B cell (primary cell): ENCODE results near the gene NCOA7. TPM values are rescaled to one million over a fixed set of nuclear protein-coding genes. Genes with fewer than 3 reads are reported as not detected.

Experiments used
- ATAC-seq: fragments of 200-7000 bp; cut with Tn5 transposase; one replicate; pipeline ENCODE4 v1.10.0; 2021; ENCODE audit warnings: low read depth, mild to moderate bottlenecking, moderate number of reproducible peaks, moderate library complexity
- CTCF ChIA-PET: fragments of 350-600 bp; sonication (Branson Sonifier 250); formaldehyde crosslinking; loops from one replicate; lab custom pipeline; 2021; ENCODE audit warnings: antibody characterized with exemption, inconsistent platforms; lab: Charles Lee
- POLR2A ChIA-PET: fragments of 350-600 bp; sonication (Branson Sonifier 250); formaldehyde crosslinking; loops from one replicate; lab custom pipeline; 2021; ENCODE audit warnings: antibody characterized with exemption; lab: Charles Lee
- DNase-seq: peaks from one replicate; pipeline ENCODE4 v3.0.0; 2013
- H2AFZ ChIP-seq: 2 replicates; pipeline ENCODE4 v1.6.1; 2012; ENCODE audit warnings: mild to moderate bottlenecking, low read depth, low read length; ENCODE audit not compliant: insufficient read depth, poor library complexity, severe bottlenecking
- H3K27ac ChIP-seq, 2 donors: 1 replicate in 1 of 2; 2 replicates in 1 of 2; pipeline ENCODE4 v1.5.1; 2012 to 2013; ENCODE audit warnings: low read length in 2 of 2, mild to moderate bottlenecking in 2 of 2, moderate library complexity in 1 of 2
- H3K27me3 ChIP-seq, 4 experiments: fragments of 200-600 bp in 1 of 4; sonication (generic) in 1 of 4; replicated peaks in 1 of 4; 1 replicate in 2 of 4; 2 replicates in 2 of 4; pipeline versions ENCODE4 v1.6.1 to v1.7.0; 2013 to 2016; ENCODE audit warnings: low read length in 3 of 4, mild to moderate bottlenecking in 2 of 4, mixed read lengths in 1 of 4, moderate library complexity in 1 of 4; ENCODE audit not compliant: insufficient read depth in 4 of 4, control insufficient read depth in 3 of 4; ENCODE audit errors: control extremely low read depth in 1 of 4
- H3K36me3 ChIP-seq, 2 experiments: replicated peaks in 1 of 2; 1 replicate in 1 of 2; 2 replicates in 1 of 2; pipeline versions ENCODE4 v1.6.1 to v1.7.1; 2013; ENCODE audit warnings: low read length in 1 of 2; ENCODE audit not compliant: insufficient read depth in 2 of 2, control insufficient read depth in 1 of 2; ENCODE audit errors: control extremely low read depth in 1 of 2, extremely low read depth in 1 of 2
- H3K4me1 ChIP-seq, 2 donors: fragments of 200-600 bp in 1 of 2; sonication (generic) in 1 of 2; 1 replicate in 1 of 2; 2 replicates in 1 of 2; pipeline versions ENCODE4 v1.5.1 to v1.6.1; 2013 to 2017; ENCODE audit warnings: low read length in 2 of 2; ENCODE audit not compliant: control insufficient read depth in 2 of 2, insufficient read depth in 2 of 2
- H3K4me2 ChIP-seq: replicated peaks from 2 replicates; pipeline ENCODE3; 2012; ENCODE audit warnings: mild to moderate bottlenecking, low read depth, low read length; ENCODE audit not compliant: poor library complexity, severe bottlenecking
- H3K4me3 ChIP-seq, 5 experiments: fragments of 200-600 bp in 1 of 5; sonication (generic) in 1 of 5; 1 replicate in 3 of 5; 2 replicates in 2 of 5; pipeline versions ENCODE4 v1.5.1 to v1.7.0; 2011 to 2016; ENCODE audit warnings: low read length in 4 of 5, mild to moderate bottlenecking in 4 of 5, low read depth in 2 of 5, control low read depth in 1 of 5, moderate library complexity in 1 of 5; ENCODE audit not compliant: insufficient read depth in 1 of 5; ENCODE audit errors: control extremely low read depth in 1 of 5, extremely low read depth in 1 of 5
- H3K79me2 ChIP-seq: fragments of 200-600 bp; sonication (generic); one replicate; pipeline ENCODE4 v1.6.0; 2016; ENCODE audit warnings: low read length; ENCODE audit not compliant: control insufficient read depth, insufficient read depth
- H3K9ac ChIP-seq: fragments of 200-600 bp; sonication (generic); 2 replicates; pipeline ENCODE4 v1.6.1; 2017; ENCODE audit warnings: mild to moderate bottlenecking, low read length, moderate library complexity
- H3K9me3 ChIP-seq, 3 donors: one replicate each; pipeline versions ENCODE4 v1.6.1 to v1.7.1; 2013; ENCODE audit warnings: low read length in 2 of 3; ENCODE audit not compliant: control insufficient read depth in 2 of 3, insufficient read depth in 1 of 3; ENCODE audit errors: control extremely low read depth in 1 of 3
- H4K20me1 ChIP-seq: 2 replicates; pipeline ENCODE4 v1.6.0; 2012; ENCODE audit warnings: mild to moderate bottlenecking, low read length; ENCODE audit not compliant: insufficient read depth, control insufficient read depth, poor library complexity, severe bottlenecking
- H3K27ac Mint-ChIP-seq: one replicate; pipeline ENCODE4 v1.8.0; 2021; ENCODE audit warnings: mixed read lengths
- H3K27me3 Mint-ChIP-seq: one replicate; pipeline ENCODE4 v1.8.0; 2021; ENCODE audit warnings: mixed read lengths
- H3K4me1 Mint-ChIP-seq: one replicate; pipeline ENCODE4 v1.8.0; 2021; ENCODE audit warnings: mixed read lengths
- H3K4me3 Mint-ChIP-seq: one replicate; pipeline ENCODE4 v1.8.0; 2021; ENCODE audit warnings: mixed read lengths
- H3K9me3 Mint-ChIP-seq: one replicate; pipeline ENCODE4 v1.8.0; 2022; ENCODE audit warnings: mixed read lengths; ENCODE audit not compliant: insufficient read depth
- EZH2 ChIP-seq: IDR thresholded peaks from 2 replicates; pipeline ENCODE4 v1.6.1; 2012; ENCODE audit warnings: borderline replicate concordance, low read depth, mild to moderate bottlenecking, moderate library complexity, low read length; ENCODE audit not compliant: insufficient read depth, poor library complexity, severe bottlenecking
- WGBS: methylation state at CpG from one replicate; pipeline ENCODE4 v1.1.5; 2013; ENCODE audit warnings: missing lambda C conversion rate; ENCODE audit not compliant: insufficient coverage; 5-methylcytosine and 5-hydroxymethylcytosine counted together
- intact Hi-C: fragments of 100-400 bp; cut with micrococcal nuclease; formaldehyde crosslinking; loops from one replicate; pipeline ENCODE4 v1.10.0; 2022
- polyA plus RNA-seq: library from polyadenylated mRNA; depleted of rRNA; stranded (reverse); fragments of >200 nt; gene quantifications from 2 replicates; pipeline ENCODE4 v1.2.3, GENCODE V29; 2012
- total RNA-seq, 2 donors: library from RNA; stranded (reverse); fragments of 120-200 nt in 1 of 2; gene quantifications; 1 replicate in 1 of 2; 2 replicates in 1 of 2; pipeline versions ENCODE4 v1.2.3 to v1.2.4, GENCODE V29; 2013 to 2022
- TF ChIP-seq, protein P1 (sequence below): fragments of 200-600 bp; IDR thresholded peaks from one replicate; pipeline ENCODE4 v1.8.0; 2022; ENCODE audit warnings: antibody characterized with exemption, mild to moderate bottlenecking

NCOA7 gene
- total and polyA plus RNA-seq, 2 donors (not counting 1 experiment from before 2014, with no cell fraction given): 10.9 to 27.4 TPM

DNA sequence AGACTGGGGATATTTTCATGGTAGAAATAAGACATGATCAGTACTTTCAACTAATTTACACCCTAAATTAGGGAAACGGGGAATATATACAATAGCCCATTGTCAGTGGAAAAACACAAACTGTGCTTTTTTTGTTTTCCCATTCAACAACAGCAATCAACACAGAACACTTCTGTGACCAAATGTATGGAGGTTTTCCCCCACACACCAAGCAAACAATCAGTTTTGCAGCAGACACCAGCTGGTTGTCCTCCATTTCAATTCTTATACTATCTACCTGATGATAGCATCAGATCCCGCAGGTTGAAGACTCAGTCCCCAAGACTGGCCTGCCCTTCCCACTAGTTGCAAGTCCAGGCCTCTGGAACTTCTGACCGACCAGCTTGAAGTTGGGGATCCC is 170.4 kb downstream of the NCOA7 start:
- H3K27ac ChIP-seq: no peak overlapping the region
- no peak overlapping the region for H2AFZ ChIP-seq
- Mint-ChIP-seq H3K27ac (no peak overlapping the region), H3K4me3 (no peak overlapping the region), H3K9me3 (no peaks in the 10 kb centered on the region), H3K4me1 (peaks cover 9% of the 10 kb centered on the region), H3K27me3 (no peaks in the 10 kb centered on the region)
- CTCF ChIA-PET: interaction anchor here (0.7 to 3.3 kb wide), 6 partner anchors 10 to 168 kb away, joined by 3 to 16 read pairs (median 4); no protein-coding TSS in a partner anchor
- H3K9me3 ChIP-seq: no peaks in the 10 kb centered on the region
- WGBS: 100% methylated on average over 2 of the region's 3 CpGs
- H3K4me1 ChIP-seq: peaks cover 24% of the 10 kb centered on the region in 2 donors
- H3K79me2 ChIP-seq: peaks cover 81% of the 10 kb centered on the region
- H3K4me2 ChIP-seq: no peak overlapping the region
- no peak overlapping the region for H3K9ac ChIP-seq
- intact Hi-C loops: no loop called here
- TF ChIP-seq, protein P1, sequence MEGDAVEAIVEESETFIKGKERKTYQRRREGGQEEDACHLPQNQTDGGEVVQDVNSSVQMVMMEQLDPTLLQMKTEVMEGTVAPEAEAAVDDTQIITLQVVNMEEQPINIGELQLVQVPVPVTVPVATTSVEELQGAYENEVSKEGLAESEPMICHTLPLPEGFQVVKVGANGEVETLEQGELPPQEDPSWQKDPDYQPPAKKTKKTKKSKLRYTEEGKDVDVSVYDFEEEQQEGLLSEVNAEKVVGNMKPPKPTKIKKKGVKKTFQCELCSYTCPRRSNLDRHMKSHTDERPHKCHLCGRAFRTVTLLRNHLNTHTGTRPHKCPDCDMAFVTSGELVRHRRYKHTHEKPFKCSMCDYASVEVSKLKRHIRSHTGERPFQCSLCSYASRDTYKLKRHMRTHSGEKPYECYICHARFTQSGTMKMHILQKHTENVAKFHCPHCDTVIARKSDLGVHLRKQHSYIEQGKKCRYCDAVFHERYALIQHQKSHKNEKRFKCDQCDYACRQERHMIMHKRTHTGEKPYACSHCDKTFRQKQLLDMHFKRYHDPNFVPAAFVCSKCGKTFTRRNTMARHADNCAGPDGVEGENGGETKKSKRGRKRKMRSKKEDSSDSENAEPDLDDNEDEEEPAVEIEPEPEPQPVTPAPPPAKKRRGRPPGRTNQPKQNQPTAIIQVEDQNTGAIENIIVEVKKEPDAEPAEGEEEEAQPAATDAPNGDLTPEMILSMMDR: no peak
- TF ChIP-seq EZH2: no peak
- POLR2A ChIA-PET: no interaction called here
- no peaks in the 10 kb centered on the region for H3K27me3 ChIP-seq
- ATAC-seq: no peak
- H3K36me3 ChIP-seq: peaks cover 4 to 16% of the 10 kb centered on the region in 2 experiments
- H3K4me3 ChIP-seq: no peak overlapping the region
- DNase-seq: no peak
- peaks cover 42% of the 10 kb centered on the region for H4K20me1 ChIP-seq

DNA sequence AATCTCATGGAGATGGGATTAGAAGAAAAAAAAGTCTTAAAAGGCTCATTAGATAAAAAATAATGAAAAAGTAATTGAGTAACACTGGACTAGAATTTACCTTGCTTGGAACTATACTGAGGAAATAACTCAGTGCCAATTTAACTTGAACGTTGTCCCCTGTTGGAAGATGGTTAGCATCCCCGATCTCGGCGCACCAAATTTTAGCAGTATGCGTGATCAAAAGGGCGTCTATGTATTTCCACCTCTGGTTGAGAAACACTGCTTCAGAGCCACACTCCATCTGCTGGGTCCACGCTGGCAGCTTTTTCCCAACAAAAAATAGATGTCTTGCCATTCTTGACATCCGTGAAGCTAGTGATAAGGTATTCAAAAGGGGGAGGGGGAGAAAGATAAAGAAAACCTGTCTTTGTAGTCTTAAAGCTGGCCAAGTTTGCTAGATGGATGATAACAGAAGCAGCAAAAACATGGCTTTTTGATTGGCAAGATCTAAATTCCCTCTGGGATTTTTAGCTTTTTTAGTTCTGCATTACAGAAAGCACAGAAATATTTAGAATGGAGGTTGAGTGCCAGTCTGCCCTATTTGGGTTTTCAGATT is 172.2 kb downstream of the NCOA7 start:
- ChIA-PET POLR2A (no interaction called here), CTCF (interaction anchor here (1.4 to 3.3 kb wide), 2 partner anchors 11 to 34 kb away, joined by 3 to 16 read pairs; no protein-coding TSS in a partner anchor)
- Histone ChIP-seq H3K36me3 (peaks cover 4 to 18% of the 10 kb centered on the region in 2 experiments), H3K4me3 (no peak overlapping the region), H4K20me1 (peaks cover 39% of the 10 kb centered on the region), H3K27me3 (no peaks in the 10 kb centered on the region), H3K9me3 (no peaks in the 10 kb centered on the region), H2AFZ (no peak overlapping the region), H3K4me1 (peaks cover 15 to 18% of the 10 kb centered on the region in 2 donors), H3K27ac (no peak overlapping the region), H3K4me2 (no peak overlapping the region), H3K79me2 (peaks cover 83% of the 10 kb centered on the region), H3K9ac (no peak overlapping the region)
- Mint-ChIP-seq H3K4me3 (no peak overlapping the region), H3K27me3 (no peaks in the 10 kb centered on the region), H3K9me3 (no peaks in the 10 kb centered on the region), H3K27ac (no peak overlapping the region), H3K4me1 (peaks cover 17% of the 10 kb centered on the region)
- WGBS: 99% methylated on average over 6 of the region's 8 CpGs
- ATAC-seq: no peak
- no peak for DNase-seq
- TF ChIP-seq, protein P1: no peak
- no peak for TF ChIP-seq EZH2
- intact Hi-C loops: no loop called here
